ENCODE measurements around the gene TMX4. TPM values are rescaled to one million over a fixed set of nuclear protein-coding genes. Genes with fewer than 3 reads are reported as not detected.

Gene TMX4
- total RNA-seq, 1 experiment from 2014 or later, result 31.7 TPM

DNA sequence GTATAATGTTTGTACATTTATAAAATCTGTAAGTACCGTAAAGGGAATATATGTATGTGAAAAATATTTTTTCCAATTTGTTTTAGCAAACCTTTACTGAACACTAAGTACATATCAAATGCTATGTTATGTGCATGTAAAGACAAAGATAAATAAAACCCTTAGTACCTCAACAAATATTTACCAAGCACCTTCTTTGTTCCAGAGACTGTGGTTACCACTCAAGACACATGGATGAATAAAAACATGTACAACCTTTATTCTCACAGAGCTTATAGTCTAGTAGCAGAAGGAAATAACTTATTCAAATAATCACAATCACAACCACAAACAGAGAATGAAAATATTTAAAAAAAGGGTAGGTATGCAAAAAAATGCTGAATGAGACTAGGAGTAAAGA is 17.5 kb downstream of the TMX4 start:
- Histone ChIP-seq H3K4me1 (ENCODE audit: insufficient read depth, low read length, poor library complexity, severe bottlenecking) (no peaks in the 10 kb centered on the region), H3K27ac (ENCODE audit: low read depth, low read length, poor library complexity, severe bottlenecking) (no peak overlapping the region), H3K27me3 (replicated peaks; ENCODE audit: insufficient read depth, low read depth, low read length, poor library complexity) (no peaks in the 10 kb centered on the region), H3K4me3 (ENCODE audit: low read depth, low read length, poor library complexity, severe bottlenecking) (no peak overlapping the region), H3K9me3 (ENCODE audit: low read depth, low read length, poor library complexity, severe bottlenecking) (no peaks in the 10 kb centered on the region), H3K36me3 (ENCODE audit: insufficient read depth, low read length, poor library complexity, severe bottlenecking) (peaks cover 5% of the 10 kb centered on the region)
- TF ChIP-seq, protein P1, sequence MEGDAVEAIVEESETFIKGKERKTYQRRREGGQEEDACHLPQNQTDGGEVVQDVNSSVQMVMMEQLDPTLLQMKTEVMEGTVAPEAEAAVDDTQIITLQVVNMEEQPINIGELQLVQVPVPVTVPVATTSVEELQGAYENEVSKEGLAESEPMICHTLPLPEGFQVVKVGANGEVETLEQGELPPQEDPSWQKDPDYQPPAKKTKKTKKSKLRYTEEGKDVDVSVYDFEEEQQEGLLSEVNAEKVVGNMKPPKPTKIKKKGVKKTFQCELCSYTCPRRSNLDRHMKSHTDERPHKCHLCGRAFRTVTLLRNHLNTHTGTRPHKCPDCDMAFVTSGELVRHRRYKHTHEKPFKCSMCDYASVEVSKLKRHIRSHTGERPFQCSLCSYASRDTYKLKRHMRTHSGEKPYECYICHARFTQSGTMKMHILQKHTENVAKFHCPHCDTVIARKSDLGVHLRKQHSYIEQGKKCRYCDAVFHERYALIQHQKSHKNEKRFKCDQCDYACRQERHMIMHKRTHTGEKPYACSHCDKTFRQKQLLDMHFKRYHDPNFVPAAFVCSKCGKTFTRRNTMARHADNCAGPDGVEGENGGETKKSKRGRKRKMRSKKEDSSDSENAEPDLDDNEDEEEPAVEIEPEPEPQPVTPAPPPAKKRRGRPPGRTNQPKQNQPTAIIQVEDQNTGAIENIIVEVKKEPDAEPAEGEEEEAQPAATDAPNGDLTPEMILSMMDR (conservative IDR thresholded peaks at IDR 0.05; ENCODE audit: low read depth, low read length), result no peak
- no peak for TF ChIP-seq EZH2 (IDR thresholded peaks at IDR 0.05; ENCODE audit: borderline replicate concordance, low read depth, low read length, poor library complexity, severe bottlenecking)
- CTCF ChIA-PET, result no interaction called here
- no TSS peak for BruUV-seq (replicated peaks)
- POLR2A ChIA-PET (ENCODE audit: low non-redundant PET), result no interaction called here
- intact Hi-C loops (cut with micrococcal nuclease; ENCODE audit: unreplicated experiment), result no loop called here
- DNase-seq (ENCODE audit: low spot score), result no peak

DNA sequence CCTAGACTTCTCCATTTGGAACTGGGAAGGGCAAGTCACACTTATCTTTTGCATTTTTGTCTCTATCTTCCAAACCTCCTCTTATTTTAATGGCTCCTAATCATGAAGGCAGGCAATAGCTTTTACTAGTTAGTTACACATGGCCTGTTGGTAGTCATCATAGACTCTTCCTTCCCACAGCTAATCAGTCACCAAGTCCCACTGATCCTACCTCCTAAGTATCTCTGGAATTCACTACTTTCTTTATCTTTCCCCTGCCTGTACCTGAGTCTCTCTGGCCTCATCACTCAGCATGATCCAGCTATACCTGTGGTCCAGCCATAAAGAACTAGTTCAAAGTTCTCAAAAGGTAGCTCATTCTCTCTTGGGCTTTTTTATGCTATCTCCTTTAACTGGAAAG is 18.8 kb downstream of the TMX4 start:
- intact Hi-C loops (cut with micrococcal nuclease; ENCODE audit: unreplicated experiment), result no loop called here
- H3K4me3 ChIP-seq (ENCODE audit: low read depth, low read length, poor library complexity, severe bottlenecking), result no peak overlapping the region
- H3K9me3 ChIP-seq (ENCODE audit: low read depth, low read length, poor library complexity, severe bottlenecking), result no peaks in the 10 kb centered on the region
- TF ChIP-seq, protein P1 (conservative IDR thresholded peaks at IDR 0.05; ENCODE audit: low read depth, low read length), result no peak
- no peak for TF ChIP-seq EZH2 (IDR thresholded peaks at IDR 0.05; ENCODE audit: borderline replicate concordance, low read depth, low read length, poor library complexity, severe bottlenecking)
- H3K27me3 ChIP-seq (replicated peaks; ENCODE audit: insufficient read depth, low read depth, low read length, poor library complexity), result no peaks in the 10 kb centered on the region
- ChIA-PET POLR2A (ENCODE audit: low non-redundant PET) (no interaction called here), CTCF (no interaction called here)
- H3K27ac ChIP-seq (ENCODE audit: low read depth, low read length, poor library complexity, severe bottlenecking), result no peak overlapping the region
- H3K4me1 ChIP-seq (ENCODE audit: insufficient read depth, low read length, poor library complexity, severe bottlenecking), result no peaks in the 10 kb centered on the region
- no peak for DNase-seq (ENCODE audit: low spot score)
- no TSS peak for BruUV-seq (replicated peaks)
- peaks cover 5% of the 10 kb centered on the region for H3K36me3 ChIP-seq (ENCODE audit: insufficient read depth, low read length, poor library complexity, severe bottlenecking)

DNA sequence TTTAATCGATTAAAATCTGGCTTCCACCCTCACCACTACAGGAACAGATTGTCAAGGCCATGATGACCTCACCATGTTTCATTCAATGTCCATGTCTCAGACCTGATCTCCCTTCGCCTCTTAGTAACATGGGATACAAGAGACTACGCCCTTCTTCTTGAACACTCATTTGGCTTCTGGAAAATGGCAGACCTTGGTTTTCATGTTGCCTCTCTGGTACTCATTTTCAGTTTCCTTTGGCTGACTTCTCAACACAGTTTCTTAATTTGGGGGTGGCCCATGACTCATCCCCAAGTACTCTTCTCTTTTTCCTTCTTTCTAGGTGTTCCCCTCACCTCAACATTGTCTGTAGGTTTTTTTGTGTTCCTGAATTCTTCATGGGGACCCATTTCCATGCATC is 22.7 kb downstream of the TMX4 start:
- H3K36me3 ChIP-seq (ENCODE audit: insufficient read depth, low read length, poor library complexity, severe bottlenecking), result peaks cover 5% of the 10 kb centered on the region
- DNase-seq (ENCODE audit: low spot score), result no peak
- no peaks in the 10 kb centered on the region for H3K4me1 ChIP-seq (ENCODE audit: insufficient read depth, low read length, poor library complexity, severe bottlenecking)
- POLR2A ChIA-PET (ENCODE audit: low non-redundant PET), result no interaction called here
- no peaks in the 10 kb centered on the region for H3K9me3 ChIP-seq (ENCODE audit: low read depth, low read length, poor library complexity, severe bottlenecking)
- H3K27ac ChIP-seq (ENCODE audit: low read depth, low read length, poor library complexity, severe bottlenecking), result no peak overlapping the region
- TF ChIP-seq EZH2 (IDR thresholded peaks at IDR 0.05; ENCODE audit: borderline replicate concordance, low read depth, low read length, poor library complexity, severe bottlenecking), result no peak
- TF ChIP-seq, protein P1 (conservative IDR thresholded peaks at IDR 0.05; ENCODE audit: low read depth, low read length), result no peak
- CTCF ChIA-PET, result interaction anchor here (0.7 kb wide), 1 partner anchor 1411 kb away, joined by 3 read pairs; no protein-coding TSS in a partner anchor
- H3K4me3 ChIP-seq (ENCODE audit: low read depth, low read length, poor library complexity, severe bottlenecking), result no peak overlapping the region
- H3K27me3 ChIP-seq (replicated peaks; ENCODE audit: insufficient read depth, low read depth, low read length, poor library complexity), result no peaks in the 10 kb centered on the region
- intact Hi-C loops (cut with micrococcal nuclease; ENCODE audit: unreplicated experiment), result no loop called here
- no TSS peak for BruUV-seq (replicated peaks)

Data from A673 (cell line).